Muscle layer of colon (tissue), 2 donors: Measurements from ENCODE around the gene KSR1.
"Not testable (repeated sequence)": the region's sequence is repeated elsewhere in the genome, so short reads cannot be mapped to it uniquely, and the experiment has no call there.

Experiments used
- H3K27ac ChIP-seq: one replicate; pipeline ENCODE4 v1.7.0; 2013; ENCODE audit warnings: low read depth, mild to moderate bottlenecking, low read length, moderate library complexity
- H3K27me3 ChIP-seq, 2 donors: one replicate each; pipeline ENCODE4 v1.7.0; 2013; ENCODE audit warnings: low read length in 2 of 2, mild to moderate bottlenecking in 2 of 2; ENCODE audit not compliant: insufficient read depth in 2 of 2, control insufficient read depth in 1 of 2
- H3K36me3 ChIP-seq: one replicate; pipeline ENCODE4 v1.7.0; 2013; ENCODE audit warnings: mild to moderate bottlenecking, low read length; ENCODE audit not compliant: insufficient read depth
- H3K4me1 ChIP-seq: one replicate; pipeline ENCODE4 v1.7.0; 2013; ENCODE audit warnings: mild to moderate bottlenecking, low read length; ENCODE audit not compliant: insufficient read depth
- H3K4me3 ChIP-seq, 2 donors: one replicate each; pipeline ENCODE4 v1.7.0; 2013; ENCODE audit warnings: low read length in 2 of 2, low read depth in 1 of 2, mild to moderate bottlenecking in 1 of 2, moderate library complexity in 1 of 2
- H3K9ac ChIP-seq: one replicate; pipeline ENCODE4 v1.7.0; 2013; ENCODE audit warnings: low read length
- H3K9me3 ChIP-seq: one replicate; pipeline ENCODE4 v1.7.0; 2013; ENCODE audit warnings: mild to moderate bottlenecking, low read length
- donor health status: abdominal sarcoma.
- donor health status: Adenocarcinoma of cecum.

Gene KSR1

GRCh38 chr17:27457360-27457715 is 1.1 kb downstream of the KSR1 start:
- Histone ChIP-seq H3K9me3 (no peaks in the 10 kb centered on the region), H3K4me1 (peaks cover 41% of the 10 kb centered on the region), H3K9ac (peak overlapping the region; percentile 37), H3K27ac (peak overlapping the region; percentile 59), H3K27me3 (no peaks in the 10 kb centered on the region), H3K4me3 (peak overlapping the region; percentile 79 to 86), H3K36me3 (no peaks in the 10 kb centered on the region)

- Histone ChIP-seq H3K9me3 (no peaks in the 10 kb centered on the region), H3K4me3 (peak overlapping the region; percentile 79 to 86), H3K27me3 (no peaks in the 10 kb centered on the region), H3K4me1 (peaks cover 41% of the 10 kb centered on the region), H3K9ac (peak overlapping the region; percentile 37), H3K27ac (peak overlapping the region; percentile 59), H3K36me3 (no peaks in the 10 kb centered on the region)
Observed at GRCh38 chr17:27457731-27458523, 1.7 kb downstream of the KSR1 start.

DNA sequence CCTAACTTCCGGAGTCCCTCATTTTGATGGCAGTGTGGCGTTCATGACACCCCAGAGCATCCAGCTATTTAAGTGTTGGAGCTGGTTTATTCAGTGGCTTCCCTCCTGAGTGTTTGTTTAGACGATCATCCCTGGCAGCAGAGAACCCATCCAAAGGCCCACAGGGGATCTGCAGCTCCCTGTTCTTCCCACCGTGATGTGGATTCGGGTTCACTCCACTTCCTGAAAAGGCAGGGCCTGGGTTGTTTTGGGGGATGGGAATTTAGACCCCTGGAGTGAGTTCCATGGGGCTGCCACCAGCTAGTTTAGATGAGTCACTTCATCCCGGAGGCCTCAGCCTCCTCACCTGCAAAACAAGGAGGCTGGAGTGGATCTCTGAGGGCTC is 2.3 kb downstream of the KSR1 start:
- Histone ChIP-seq H3K9ac (no peak overlapping the region), H3K9me3 (no peaks in the 10 kb centered on the region), H3K27me3 (no peaks in the 10 kb centered on the region), H3K36me3 (no peaks in the 10 kb centered on the region), H3K4me1 (peaks cover 41% of the 10 kb centered on the region), H3K4me3 (peak overlapping the region; percentile 14 to 86), H3K27ac (no peak overlapping the region)

GRCh38 chr17:27459433-27459832 is 3.2 kb downstream of the KSR1 start:
- Histone ChIP-seq H3K4me3 (no peak overlapping the region), H3K36me3 (no peaks in the 10 kb centered on the region), H3K27me3 (no peaks in the 10 kb centered on the region), H3K9me3 (no peaks in the 10 kb centered on the region), H3K9ac (no peak overlapping the region), H3K27ac (no peak overlapping the region), H3K4me1 (peaks cover 41% of the 10 kb centered on the region)

DNA sequence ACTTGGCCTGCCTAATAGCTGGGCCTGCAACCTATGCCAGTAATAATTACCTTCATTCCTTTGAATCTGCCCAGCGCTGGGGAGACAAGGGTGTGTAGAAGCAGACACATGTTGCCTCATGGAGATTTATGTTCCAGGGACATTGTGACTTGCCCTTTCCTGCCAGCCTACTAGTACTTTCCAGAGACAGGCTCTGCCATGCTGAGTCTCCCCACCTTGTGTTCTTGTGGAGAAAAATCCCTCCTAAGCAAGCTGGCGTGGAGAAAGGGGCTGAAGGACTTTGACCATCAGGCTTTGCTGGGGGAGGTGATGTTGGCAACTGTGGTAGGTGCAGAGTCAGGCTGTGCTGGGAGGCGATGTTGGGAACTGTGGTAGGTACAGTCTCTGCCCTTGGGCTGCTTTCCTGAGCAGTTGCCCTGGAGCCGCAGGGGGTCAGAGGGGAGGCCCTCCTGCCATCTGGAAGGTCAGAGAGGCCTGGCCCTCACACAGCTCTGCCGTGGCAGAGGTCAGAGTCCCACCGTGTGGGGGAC is 4.0 kb downstream of the KSR1 start:
- Histone ChIP-seq H3K9me3 (no peaks in the 10 kb centered on the region), H3K9ac (no peak overlapping the region), H3K4me1 (peaks cover 41% of the 10 kb centered on the region), H3K36me3 (no peaks in the 10 kb centered on the region), H3K27me3 (no peaks in the 10 kb centered on the region), H3K27ac (no peak overlapping the region), H3K4me3 (no peak overlapping the region)

DNA sequence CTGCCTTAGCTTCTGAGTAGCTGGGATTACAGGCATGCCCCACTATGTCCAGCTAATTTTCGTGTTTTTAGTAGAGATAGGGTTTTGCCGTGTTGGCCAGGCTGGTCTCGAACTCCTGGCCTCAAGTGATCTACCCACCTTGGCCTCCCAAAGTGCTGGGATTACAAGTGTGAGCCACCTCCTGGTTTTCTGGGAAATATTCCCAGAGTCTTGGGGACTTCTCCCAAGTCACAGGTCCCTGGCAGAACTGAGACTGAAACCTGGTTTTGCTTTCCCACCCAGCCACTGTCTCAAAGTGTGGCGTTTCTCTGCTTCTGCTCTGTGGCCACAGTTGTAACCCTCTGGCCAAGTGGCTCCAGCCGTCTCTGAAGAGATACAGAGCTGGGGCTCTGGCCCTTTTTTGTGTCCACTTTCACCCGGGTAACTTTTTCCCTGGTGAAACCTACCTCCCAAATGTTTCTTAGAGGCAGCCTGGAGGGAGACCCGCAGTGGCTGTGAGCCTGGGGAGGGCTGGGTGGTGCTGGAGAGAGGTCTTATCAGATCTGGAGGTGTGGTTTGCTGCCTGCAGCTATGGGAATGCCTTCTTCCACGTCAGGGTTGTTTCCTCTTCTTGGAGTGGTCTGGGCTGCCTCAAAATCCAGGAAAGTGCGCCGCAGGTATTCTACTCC is 5.1 kb downstream of the KSR1 start:
- Histone ChIP-seq H3K36me3 (no peaks in the 10 kb centered on the region), H3K4me3 (no peak overlapping the region), H3K9me3 (no peaks in the 10 kb centered on the region), H3K27me3 (no peaks in the 10 kb centered on the region), H3K9ac (no peak overlapping the region), H3K4me1 (peaks cover 37% of the 10 kb centered on the region), H3K27ac (no peak overlapping the region)

DNA sequence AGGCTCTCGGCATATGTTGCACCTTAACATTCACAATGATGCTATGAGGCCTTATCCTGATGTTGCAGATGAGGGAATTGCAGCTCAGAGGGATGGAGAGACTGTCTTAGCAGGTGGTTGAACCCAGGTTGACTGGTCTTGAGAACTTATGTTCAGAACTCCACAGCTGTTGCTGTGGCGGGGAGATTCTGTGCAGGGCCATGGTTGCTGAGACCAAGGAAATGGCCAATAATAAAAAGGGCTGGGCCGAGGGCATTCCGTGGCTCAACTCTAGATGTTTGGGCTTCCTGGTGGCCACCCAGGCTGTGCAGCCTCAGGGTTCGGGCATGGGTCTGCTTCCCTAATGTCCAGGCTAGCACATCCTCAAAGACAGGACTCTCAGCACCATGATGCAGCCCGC is 5.9 kb downstream of the KSR1 start:
- Histone ChIP-seq H3K27me3 (no peaks in the 10 kb centered on the region), H3K4me1 (peaks cover 37% of the 10 kb centered on the region), H3K9me3 (no peaks in the 10 kb centered on the region), H3K9ac (no peak overlapping the region), H3K4me3 (no peak overlapping the region), H3K36me3 (no peaks in the 10 kb centered on the region), H3K27ac (no peak overlapping the region)

DNA sequence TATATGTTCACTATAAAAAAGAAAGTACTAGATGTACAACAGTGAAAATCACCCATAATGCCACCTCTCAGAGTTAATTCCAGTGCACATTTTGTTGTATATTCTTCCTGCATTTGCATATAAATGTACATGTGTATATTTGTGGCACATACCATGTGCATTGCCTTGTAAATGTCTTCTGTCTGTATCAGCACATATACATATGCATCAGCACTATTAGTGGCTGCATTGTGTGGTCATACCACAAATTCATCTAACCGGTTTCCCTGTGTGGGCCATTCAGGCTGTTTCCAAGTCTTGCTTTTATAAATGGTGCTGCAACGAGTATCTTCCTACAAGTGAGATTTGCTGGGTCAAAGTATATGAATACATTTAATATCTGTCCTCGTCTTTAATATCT is 6.5 kb downstream of the KSR1 start:
- no peaks in the 10 kb centered on the region for H3K36me3 ChIP-seq
- no peak overlapping the region for H3K9ac ChIP-seq
- H3K9me3 ChIP-seq = no peaks in the 10 kb centered on the region
- no peak overlapping the region for H3K27ac ChIP-seq
- H3K4me3 ChIP-seq = no peak overlapping the region
- no peaks in the 10 kb centered on the region for H3K27me3 ChIP-seq
- H3K4me1 ChIP-seq = peaks cover 31% of the 10 kb centered on the region

DNA sequence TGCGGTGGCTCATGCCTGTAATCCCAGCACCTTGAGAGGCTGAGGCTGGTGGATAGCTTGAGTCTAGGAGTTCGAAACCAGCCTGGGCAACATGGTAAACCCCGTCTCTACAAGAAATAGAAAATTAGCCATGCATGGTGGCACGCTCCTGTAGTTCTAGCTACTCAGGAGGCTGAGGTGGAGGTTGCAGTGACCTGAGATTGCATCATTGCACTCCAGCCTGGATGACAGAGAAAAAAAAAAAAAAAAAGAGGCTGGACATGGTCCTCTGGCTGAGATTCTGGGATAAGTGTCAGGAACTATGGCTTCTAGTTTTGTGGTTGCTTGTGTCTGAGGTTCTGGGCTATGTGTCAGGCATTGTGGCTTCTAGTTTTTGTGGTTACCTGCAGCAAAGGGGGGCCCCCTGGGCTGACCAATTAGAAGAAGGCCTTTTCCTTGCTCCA is 7.0 kb downstream of the KSR1 start:
- peaks cover 26% of the 10 kb centered on the region for H3K4me1 ChIP-seq

GRCh38 chr17:27464019-27464418 is 7.8 kb downstream of the KSR1 start:
- H3K36me3 ChIP-seq, H3K27me3 ChIP-seq, H3K4me3 ChIP-seq, H3K9ac ChIP-seq, H3K9me3 ChIP-seq, H3K27ac ChIP-seq: not testable (repeated sequence)
- peaks cover 18% of the 10 kb centered on the region for H3K4me1 ChIP-seq

More for the DNA sequence above, 7.0 kb downstream of the KSR1 start:
- Histone ChIP-seq H3K36me3 (no peaks in the 10 kb centered on the region), H3K27ac (no peak overlapping the region), H3K27me3 (no peaks in the 10 kb centered on the region), H3K9ac (no peak overlapping the region), H3K9me3 (no peaks in the 10 kb centered on the region), H3K4me3 (no peak overlapping the region)

DNA sequence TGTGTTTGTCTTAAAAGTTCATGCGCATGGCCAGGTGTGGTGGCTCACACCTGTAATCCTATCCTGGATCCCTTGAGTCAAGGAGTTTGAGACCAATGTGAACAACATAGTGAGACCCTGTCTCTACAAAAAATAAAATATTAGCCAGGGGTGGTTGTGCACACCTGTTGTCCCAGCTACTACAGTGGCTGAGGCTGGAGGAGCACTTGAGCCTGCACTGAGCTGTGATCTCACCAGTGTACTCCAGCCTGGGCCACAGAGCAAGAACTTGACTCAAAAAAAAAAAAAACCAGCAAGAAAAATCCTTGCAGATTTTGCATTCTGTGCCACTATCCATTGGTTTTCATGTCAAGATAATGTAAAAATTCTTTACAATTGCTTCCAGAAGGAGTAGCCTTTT is 8.2 kb downstream of the KSR1 start:
- H3K27ac ChIP-seq = no peak overlapping the region
- no peak overlapping the region for H3K9ac ChIP-seq
- no peaks in the 10 kb centered on the region for H3K36me3 ChIP-seq
- peaks cover 14% of the 10 kb centered on the region for H3K4me1 ChIP-seq
- no peaks in the 10 kb centered on the region for H3K9me3 ChIP-seq
- no peaks in the 10 kb centered on the region for H3K27me3 ChIP-seq
- no peak overlapping the region for H3K4me3 ChIP-seq
